HepG2 (cell line): ENCODE results near the gene PDPK1. TPM values are rescaled to one million over a fixed set of nuclear protein-coding genes. Genes with fewer than 3 reads are reported as not detected.

Experiments used
- HNF1A ChIP-seq, 2 experiments: sonication (generic) in 1 of 2; formaldehyde crosslinking in 1 of 2; IDR thresholded peaks; 2 replicates each; pipeline versions ENCODE4 v1.4.0 to v1.6.1; 2016 to 2020; ENCODE audit warnings: borderline replicate concordance in 1 of 2, low read depth in 1 of 2, mild to moderate bottlenecking in 1 of 2, missing genetic modification reagents in 1 of 2
- HNRNPH1 ChIP-seq: fragments of 200-400 bp; formaldehyde crosslinking; optimal IDR thresholded peaks from 2 replicates; pipeline ENCODE3; 2017; ENCODE audit warnings: mild to moderate bottlenecking, low read depth, low read length
- KAT7 ChIP-seq: IDR thresholded peaks from 2 replicates; pipeline ENCODE4 v1.6.1; 2018; ENCODE audit warnings: borderline replicate concordance, missing compliant biosample characterization
- KDM2A ChIP-seq: sonication (generic); formaldehyde crosslinking; IDR thresholded peaks from 2 replicates; pipeline ENCODE4 v1.4.0; 2020; ENCODE audit warnings: low read depth, missing genetic modification reagents, borderline replicate concordance
- PAWR ChIP-seq: sonication (generic); formaldehyde crosslinking; IDR thresholded peaks from 2 replicates; pipeline ENCODE4 v1.4.0; 2020; ENCODE audit warnings: missing genetic modification reagents, mild to moderate bottlenecking, borderline replicate concordance
- RFX3 ChIP-seq: IDR thresholded peaks from 2 replicates; pipeline ENCODE4 v1.6.1; 2016; ENCODE audit warnings: missing biosample characterization, missing genetic modification reagents
- TFDP2 ChIP-seq: sonication (generic); formaldehyde crosslinking; IDR thresholded peaks from 2 replicates; pipeline ENCODE4 v1.4.0; 2020; ENCODE audit warnings: missing genetic modification reagents
- ZC3H13 ChIP-seq: sonication (generic); formaldehyde crosslinking; IDR thresholded peaks from 2 replicates; pipeline ENCODE4 v1.8.1; 2023; ENCODE audit warnings: mild to moderate bottlenecking, missing genetic modification reagents, moderate library complexity
- ZFYVE20 ChIP-seq: sonication (generic); formaldehyde crosslinking; IDR thresholded peaks from 2 replicates; pipeline ENCODE4 v1.8.0; 2023; ENCODE audit warnings: low read depth, mild to moderate bottlenecking, moderate library complexity, missing genetic modification reagents, borderline replicate concordance
- ZNF256 ChIP-seq: sonication (generic); formaldehyde crosslinking; conservative IDR thresholded peaks from 2 replicates; pipeline ENCODE4 v1.4.0; 2020; ENCODE audit warnings: missing genetic modification reagents
- ZNF432 ChIP-seq: sonication (generic); formaldehyde crosslinking; IDR thresholded peaks from 2 replicates; pipeline ENCODE4 v1.5.0; 2020; ENCODE audit warnings: missing genetic modification reagents, mild to moderate bottlenecking, borderline replicate concordance
- ZNF609 ChIP-seq: sonication (generic); formaldehyde crosslinking; IDR thresholded peaks from 2 replicates; pipeline ENCODE4 v1.4.0; 2020; ENCODE audit warnings: mild to moderate bottlenecking, missing genetic modification reagents, borderline replicate concordance
- ZNF784 ChIP-seq: sonication (generic); formaldehyde crosslinking; IDR thresholded peaks from 2 replicates; pipeline ENCODE4 v1.5.1; 2020; ENCODE audit warnings: missing genetic modification reagents, mild to moderate bottlenecking, borderline replicate concordance
- polyA plus RNA-seq, 8 experiments: library from polyadenylated mRNA; depleted of rRNA in 3 of 8; stranded (reverse) in 7 of 8; unstranded in 1 of 8; fragments of >200 nt; fragmentation: Illumina TruSeq in 4 of 8; extraction: Trizol in 4 of 8; gene quantifications; 2 replicates each; pipeline versions ENCODE4 v1.2.1 to v1.2.3, GENCODE V29; 2011 to 2016; ENCODE audit warnings: low read depth in 4 of 8, missing spikeins in 1 of 8, mixed read lengths in 1 of 8; ENCODE audit not compliant: insufficient read depth in 1 of 8
- total RNA-seq, 5 experiments: library from RNA; depleted of rRNA; stranded (reverse); fragments of >200 nt; fragmentation: Illumina TruSeq; extraction: Trizol; gene quantifications; 2 replicates each; pipeline ENCODE4 v1.2.3, GENCODE V29; 2016; ENCODE audit warnings: low read depth in 1 of 5

PDPK1 gene
- total and polyA plus RNA-seq, 2 of the 13 experiments (the other 11 are each of a cell fraction or from before 2014, with no cell fraction given): 59.6 to 129 TPM

- TF ChIP-seq HNF1A (IDR thresholded peaks at IDR 0.05; ENCODE audit: low read depth) (no peak), HNF1A (CRISPR knock-in tag; IDR thresholded peaks at IDR 0.05; ENCODE audit: borderline replicate concordance) (peak; percentile 53; the same call in 1 of the 2 replicates), KAT7 (CRISPR knock-in tag) (peak; percentile 44; the same call in 1 of the 2 replicates), ZNF256 (CRISPR knock-in tag) (no peak), HNRNPH1 (peak; percentile 64), ZNF432 (CRISPR knock-in tag) (no peak), PAWR (no peak), RFX3 (CRISPR knock-in tag) (no peak), ZNF784 (CRISPR knock-in tag) (peak; percentile 76; the same call in 1 of the 2 replicates), TFDP2 (CRISPR knock-in tag) (peak; percentile 80), ZFYVE20 (no peak), ZNF609 (CRISPR knock-in tag) (peak; percentile 53; the same call in 1 of the 2 replicates), ZC3H13 (CRISPR knock-in tag) (peak; percentile 96; the same call in 1 of the 2 replicates), KDM2A (peak; percentile 100)
Observed at GRCh38 chr16:2531696-2532493, 5.9 kb upstream of the PDPK1 start (continued).
